GM18507 (cell line): ENCODE measurements around the gene LZTR1.

ENCODE experiments used
- DNase-seq: peaks from one replicate; pipeline ENCODE4 v3.0.0; 2011; ENCODE audit warnings: low read depth; ENCODE audit not compliant: insufficient read length; ENCODE audit errors: extremely low spot score
- FAIRE-seq: peaks from 2 replicates; lab custom pipeline; 2011; peaks lifted over from hg19 to GRCh38; lab: Jason Lieb, UNC

Gene LZTR1

GRCh38 chr22:20948989-20949388 lies 33.1 kb upstream of the LZTR1 start:
- DNase-seq (no peak), FAIRE-seq (no peak)

- no peak for FAIRE-seq
- DNase-seq: no peak
Measured at GRCh38 chr22:20949698-20950183, 32.4 kb upstream of the LZTR1 start.

GRCh38 chr22:20951151-20951931 lies 30.8 kb upstream of the LZTR1 start:
- DNase-seq: no peak
- no peak for FAIRE-seq

- no peak for DNase-seq
- no peak for FAIRE-seq
Measured at GRCh38 chr22:20951932-20952380, 30.1 kb upstream of the LZTR1 start.

GRCh38 chr22:20952544-20953341 lies 29.4 kb upstream of the LZTR1 start:
- FAIRE-seq (no peak), DNase-seq (no peak)

GRCh38 chr22:20953342-20953608 lies 28.8 kb upstream of the LZTR1 start:
- FAIRE-seq (no peak), DNase-seq (no peak)

GRCh38 chr22:20953668-20954500 lies 28.2 kb upstream of the LZTR1 start:
- DNase-seq: no peak
- FAIRE-seq: no peak

GRCh38 chr22:20955548-20955947 lies 26.5 kb upstream of the LZTR1 start:
- no peak for FAIRE-seq
- DNase-seq: no peak

GRCh38 chr22:20956258-20957101 lies 25.6 kb upstream of the LZTR1 start:
- FAIRE-seq (no peak), DNase-seq (no peak)

- FAIRE-seq: no peak
Measured at GRCh38 chr22:20957102-20957682, 24.9 kb upstream of the LZTR1 start.

GRCh38 chr22:20957683-20958431 lies 24.2 kb upstream of the LZTR1 start:
- DNase-seq (no peak), FAIRE-seq (peak; percentile 33)

More at GRCh38 chr22:20957102-20957682, 24.9 kb upstream of the LZTR1 start:
- DNase-seq: no peak

- no peak for FAIRE-seq
- no peak for DNase-seq
Measured at GRCh38 chr22:20959578-20960461, 22.3 kb upstream of the LZTR1 start.

GRCh38 chr22:20960609-20961008 lies 21.5 kb upstream of the LZTR1 start:
- no peak for DNase-seq
- FAIRE-seq: no peak

- DNase-seq (no peak), FAIRE-seq (no peak)
Measured at GRCh38 chr22:20962491-20962945, 19.6 kb upstream of the LZTR1 start.

- FAIRE-seq: no peak
- no peak for DNase-seq
Measured at GRCh38 chr22:20963201-20964052, 18.7 kb upstream of the LZTR1 start.

GRCh38 chr22:20964090-20964798 lies 17.9 kb upstream of the LZTR1 start:
- DNase-seq (no peak), FAIRE-seq (no peak)
